ENCODE data around the gene KLK7.

Gene KLK7

DNA sequence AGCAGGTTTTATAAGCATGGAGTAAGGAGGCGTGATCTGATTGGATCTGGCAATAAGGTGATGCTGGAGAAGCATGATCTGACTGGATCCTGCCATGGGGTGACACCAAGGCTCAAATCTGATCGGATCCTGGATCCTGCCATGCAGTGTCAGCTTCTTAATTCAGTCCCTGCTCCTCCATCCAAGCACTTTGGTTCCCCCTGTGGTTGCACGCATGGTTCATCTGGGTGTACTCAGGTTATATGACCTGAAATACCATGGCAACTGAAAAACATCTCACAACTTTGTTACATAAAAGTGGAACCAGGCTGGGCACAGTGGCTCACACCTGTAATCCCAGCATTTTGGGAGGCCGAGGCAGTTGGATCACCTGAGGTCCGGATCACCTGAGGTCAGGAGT lies 54.9 kb downstream of the KLK7 start:
- H3K4me3 ChIP-seq (ENCODE audit: low read depth, low read length): no peak overlapping the region
- TF ChIP-seq, protein P1, sequence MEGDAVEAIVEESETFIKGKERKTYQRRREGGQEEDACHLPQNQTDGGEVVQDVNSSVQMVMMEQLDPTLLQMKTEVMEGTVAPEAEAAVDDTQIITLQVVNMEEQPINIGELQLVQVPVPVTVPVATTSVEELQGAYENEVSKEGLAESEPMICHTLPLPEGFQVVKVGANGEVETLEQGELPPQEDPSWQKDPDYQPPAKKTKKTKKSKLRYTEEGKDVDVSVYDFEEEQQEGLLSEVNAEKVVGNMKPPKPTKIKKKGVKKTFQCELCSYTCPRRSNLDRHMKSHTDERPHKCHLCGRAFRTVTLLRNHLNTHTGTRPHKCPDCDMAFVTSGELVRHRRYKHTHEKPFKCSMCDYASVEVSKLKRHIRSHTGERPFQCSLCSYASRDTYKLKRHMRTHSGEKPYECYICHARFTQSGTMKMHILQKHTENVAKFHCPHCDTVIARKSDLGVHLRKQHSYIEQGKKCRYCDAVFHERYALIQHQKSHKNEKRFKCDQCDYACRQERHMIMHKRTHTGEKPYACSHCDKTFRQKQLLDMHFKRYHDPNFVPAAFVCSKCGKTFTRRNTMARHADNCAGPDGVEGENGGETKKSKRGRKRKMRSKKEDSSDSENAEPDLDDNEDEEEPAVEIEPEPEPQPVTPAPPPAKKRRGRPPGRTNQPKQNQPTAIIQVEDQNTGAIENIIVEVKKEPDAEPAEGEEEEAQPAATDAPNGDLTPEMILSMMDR (IDR thresholded peaks at IDR 0.05; ENCODE audit: low read depth, low read length): no peak
- no peaks in the 10 kb centered on the region for H3K36me3 ChIP-seq
- DNase-seq: no peak
- no peaks in the 10 kb centered on the region for H3K4me1 ChIP-seq
- H3K9me3 ChIP-seq: no peaks in the 10 kb centered on the region
- H3K27me3 ChIP-seq: peaks cover 9% of the 10 kb centered on the region

Data from BE2C (cell line).